GM18526 (cell line): Measurements from ENCODE around the gene BHLHE23.

Experiments
- POLR2A ChIP-seq: IDR thresholded peaks from 3 replicates; pipeline ENCODE4 v1.6.1; 2011; ENCODE audit not compliant: insufficient read length; ENCODE audit errors: extremely low read depth

Gene BHLHE23

DNA sequence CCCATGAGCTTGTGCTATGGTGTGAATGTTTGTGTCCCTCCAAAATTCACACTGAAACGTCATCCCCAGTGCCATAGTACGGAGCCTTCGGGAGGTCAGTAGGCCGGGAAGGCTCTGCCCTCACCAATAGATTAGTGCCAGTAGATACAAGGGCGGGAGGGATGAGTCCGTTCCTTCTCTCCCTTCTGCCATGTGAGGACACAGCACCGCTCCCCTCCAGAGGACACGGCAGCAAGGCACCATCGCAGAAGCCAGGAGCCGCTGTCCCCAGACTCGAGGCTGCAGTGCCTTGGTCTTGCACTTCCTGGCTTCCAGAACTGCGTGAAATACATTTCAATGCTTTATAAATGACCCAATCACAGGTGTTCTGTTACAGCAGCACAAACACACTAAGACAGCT is 39.2 kb upstream of the BHLHE23 start:
- TF ChIP-seq POLR2A: no peak

DNA sequence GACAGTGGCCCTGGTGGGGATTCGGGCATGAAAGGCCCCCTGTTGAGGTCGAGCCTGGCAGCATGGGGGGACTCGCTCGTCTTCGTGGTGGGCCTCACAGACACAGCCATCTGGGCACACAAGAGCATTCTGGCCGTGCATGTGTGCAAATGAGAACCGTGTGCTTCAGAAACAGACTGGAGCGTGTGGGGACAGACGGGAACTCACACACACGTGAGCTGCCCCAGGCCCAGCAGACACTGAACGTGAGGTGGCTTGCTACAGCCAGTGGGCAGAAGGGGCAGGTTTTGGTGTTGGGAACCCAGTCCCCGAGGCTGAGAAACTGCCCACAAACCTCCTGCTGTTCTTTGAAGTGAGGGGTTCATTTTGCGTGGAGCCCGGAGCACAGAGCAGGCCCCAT is 38.6 kb upstream of the BHLHE23 start:
- TF ChIP-seq POLR2A: no peak

DNA sequence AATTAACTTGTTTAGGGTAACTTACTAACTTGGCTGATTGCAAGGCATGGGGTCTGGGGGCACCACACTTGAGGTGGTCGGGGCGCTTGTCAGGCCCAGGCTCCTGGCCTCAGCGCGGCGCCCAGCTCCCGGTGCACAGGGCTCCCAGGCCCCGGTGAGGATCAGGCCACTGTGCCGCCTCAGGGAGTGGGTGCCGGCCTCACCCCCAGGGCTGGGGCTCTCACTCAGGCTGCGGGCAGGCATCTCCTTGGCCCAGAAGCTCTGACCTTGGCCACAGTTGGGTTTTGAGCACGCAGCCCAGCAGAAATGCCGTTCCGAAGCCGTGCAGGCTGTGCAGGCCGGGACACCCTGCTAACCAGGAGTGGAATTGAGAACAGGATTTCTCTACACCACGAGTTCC is 37.8 kb upstream of the BHLHE23 start:
- no peak for TF ChIP-seq POLR2A

DNA sequence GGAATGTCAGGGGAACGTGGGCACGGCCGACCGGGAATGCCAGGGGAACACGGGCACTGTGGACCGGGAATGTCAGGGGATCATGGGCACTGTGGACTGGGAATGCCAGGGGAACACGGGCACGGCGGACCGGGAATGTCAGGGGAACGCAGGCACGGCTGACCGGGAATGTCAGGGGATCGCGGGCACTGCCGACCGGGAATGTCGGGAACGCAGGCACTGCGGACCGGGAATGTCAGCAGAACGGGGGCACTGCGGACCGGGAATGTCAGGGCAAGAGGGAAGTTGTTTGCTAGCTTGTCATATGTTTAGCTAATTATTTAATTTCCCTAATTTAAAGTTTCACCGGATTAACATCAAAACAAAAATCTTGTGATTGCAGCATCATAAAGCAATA is 37.4 kb upstream of the BHLHE23 start:
- TF ChIP-seq POLR2A: no peak

DNA sequence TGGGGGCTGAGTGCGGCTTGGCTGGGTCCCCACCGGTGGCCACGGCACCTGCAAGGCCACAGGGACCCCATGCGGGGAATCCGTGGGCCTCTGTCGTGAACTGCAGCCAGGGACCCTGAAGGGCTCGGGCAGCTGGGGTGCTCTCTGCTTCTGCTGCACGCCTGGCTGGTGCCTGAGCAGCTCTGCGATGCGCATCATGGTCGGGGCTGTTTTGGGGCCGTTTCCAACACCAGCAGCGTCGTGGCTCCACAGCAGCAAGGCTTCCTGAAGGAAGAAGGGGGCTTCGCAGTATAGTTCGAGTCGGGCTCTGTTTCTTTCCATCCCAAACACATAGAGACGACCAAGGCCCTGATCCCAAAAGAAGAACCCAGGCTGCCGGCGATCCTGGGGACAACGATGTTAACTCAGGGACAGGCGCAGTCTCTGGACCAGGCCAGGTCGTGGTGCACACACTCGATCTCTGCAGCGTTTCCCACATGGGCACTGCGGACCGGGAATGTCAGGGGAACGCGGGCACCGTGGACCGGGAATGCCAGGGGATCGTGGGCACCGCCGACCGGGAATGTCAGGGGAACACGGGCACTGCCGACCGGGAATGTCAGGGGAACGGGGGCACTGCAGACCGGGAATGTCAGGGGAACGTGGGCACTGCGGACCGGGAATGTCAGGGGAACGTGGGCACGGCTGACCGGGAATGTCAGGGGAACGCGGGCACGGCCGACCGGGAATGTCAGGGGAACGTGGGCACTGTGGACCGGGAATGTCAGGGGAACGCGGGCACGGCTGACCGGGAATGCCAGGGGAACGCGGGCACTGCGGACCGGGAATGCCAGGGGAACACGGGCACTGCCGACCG is 36.8 kb upstream of the BHLHE23 start:
- TF ChIP-seq POLR2A: no peak

DNA sequence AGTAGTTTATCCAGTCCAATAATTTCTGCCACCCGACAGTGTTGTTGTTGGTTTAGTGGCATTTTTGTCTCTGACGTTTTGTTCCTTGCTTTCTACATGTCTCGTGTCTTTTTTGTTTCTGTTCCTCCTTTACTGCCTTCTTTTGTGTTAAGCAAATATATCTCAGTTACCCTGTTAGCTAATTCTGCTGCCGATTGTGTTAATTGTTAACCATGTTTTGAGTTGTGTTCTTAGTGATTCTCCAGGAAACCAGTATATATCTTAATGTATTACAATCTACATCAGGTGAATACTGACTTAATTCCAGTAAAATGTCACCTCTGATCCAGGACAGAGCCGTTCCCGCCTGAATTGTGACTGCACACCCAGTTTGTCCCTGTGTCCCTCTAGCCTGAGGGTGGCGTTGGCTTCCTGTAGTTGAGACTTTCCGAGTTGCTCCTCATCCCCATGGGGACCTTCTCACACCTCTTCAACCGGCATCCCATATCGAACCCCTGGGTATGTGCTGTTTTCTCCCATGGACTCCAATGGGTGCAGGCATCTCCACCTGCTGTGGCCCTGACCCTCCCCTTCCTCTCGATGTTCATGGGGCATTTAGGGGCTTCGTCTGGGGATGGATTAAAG is 35.8 kb upstream of the BHLHE23 start:
- TF ChIP-seq POLR2A: no peak

DNA sequence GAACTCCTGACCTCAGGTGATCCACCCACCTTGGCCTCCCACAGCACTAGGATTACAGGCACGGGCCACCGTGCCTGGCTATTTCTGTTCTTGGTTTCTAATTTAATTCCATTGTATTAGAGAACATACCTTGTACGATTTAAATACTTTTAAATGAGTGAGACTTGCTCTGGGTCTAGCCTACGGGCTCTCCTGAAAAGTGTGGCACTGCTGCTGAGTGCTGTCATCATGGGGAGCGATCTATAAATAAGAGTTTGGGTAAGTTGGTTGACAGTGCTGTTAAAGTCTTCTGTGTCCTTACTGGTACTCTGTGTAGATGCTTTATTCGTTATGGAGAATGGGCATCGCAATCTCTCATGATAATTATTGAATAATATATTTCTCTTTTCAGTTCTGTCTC is 35.0 kb upstream of the BHLHE23 start:
- TF ChIP-seq POLR2A: no peak

DNA sequence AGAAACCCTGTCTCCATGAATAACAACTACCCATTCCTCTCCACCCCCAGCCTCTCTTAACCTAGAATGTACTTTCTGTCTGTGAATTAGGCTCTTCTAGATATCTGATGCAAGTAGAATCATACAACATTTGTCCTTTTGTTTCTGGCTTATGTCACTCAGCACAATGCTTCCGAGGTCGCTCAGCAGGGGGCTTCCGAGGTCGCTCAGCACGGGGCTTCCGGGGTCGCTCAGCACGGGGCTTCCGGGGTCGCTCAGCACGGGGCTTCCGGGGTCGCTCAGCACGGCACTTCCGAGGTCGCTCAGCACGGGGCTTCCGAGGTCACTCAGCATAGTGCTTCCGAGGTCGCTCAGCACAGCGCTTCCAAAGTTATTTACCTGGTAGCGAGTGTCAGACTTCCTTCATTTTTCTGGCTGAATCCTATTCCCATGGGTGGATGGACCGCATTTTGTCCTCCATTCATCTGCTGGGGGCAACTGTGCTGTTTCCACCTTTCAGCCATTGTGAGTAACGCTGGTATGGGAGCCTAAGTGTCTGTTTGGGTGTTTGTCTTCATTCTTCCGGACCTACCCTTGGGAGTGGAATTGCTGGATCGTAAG is 31.0 kb upstream of the BHLHE23 start:
- TF ChIP-seq POLR2A: no peak

DNA sequence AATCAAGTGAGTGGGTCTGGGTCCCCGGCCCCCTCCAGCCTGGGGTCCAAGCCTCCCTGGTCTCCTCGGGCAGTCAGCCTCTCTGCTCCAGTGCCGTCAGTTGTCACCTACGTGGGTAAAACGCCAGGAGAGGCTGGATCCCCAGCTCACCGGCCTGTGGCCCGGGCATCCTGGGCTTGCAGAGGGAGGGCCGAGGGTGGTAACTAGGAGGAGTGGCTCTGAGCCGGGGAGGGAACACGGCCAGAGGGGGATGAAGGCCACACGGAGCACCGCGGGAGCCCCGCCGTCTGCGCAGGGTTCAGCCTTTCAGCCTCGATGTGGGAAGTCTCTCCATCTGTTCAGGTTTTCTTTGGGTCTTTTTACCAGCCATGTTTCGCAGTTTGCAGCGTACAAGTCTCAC is 29.5 kb upstream of the BHLHE23 start:
- TF ChIP-seq POLR2A: no peak

DNA sequence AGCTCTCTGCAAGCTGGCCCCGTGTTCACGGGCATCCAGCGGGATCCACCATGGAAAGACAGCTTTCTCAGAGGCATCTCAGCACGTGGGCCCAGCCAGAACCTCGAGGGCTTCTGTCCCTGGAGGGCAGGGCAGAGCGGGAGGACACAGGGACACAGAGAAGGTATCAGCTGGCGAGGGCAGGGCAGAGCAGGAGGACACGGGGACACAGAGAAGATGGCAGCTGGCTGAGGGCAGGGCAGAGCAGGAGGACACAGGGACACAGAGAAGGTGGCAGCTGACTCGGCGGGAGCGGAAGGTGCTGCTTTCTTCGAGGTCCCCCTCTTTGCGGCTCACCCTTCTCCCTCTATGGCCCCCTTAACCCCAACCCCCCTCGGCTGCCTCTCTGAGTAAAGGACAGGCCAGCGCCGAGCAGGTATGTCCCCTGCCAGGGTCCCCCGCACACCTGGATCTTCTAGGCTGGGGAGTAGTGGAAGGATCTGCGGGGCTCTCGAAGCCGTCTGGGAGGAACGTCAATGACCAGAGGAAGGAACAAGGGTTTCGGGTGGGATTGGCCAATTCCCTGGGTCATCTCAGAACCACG is 28.9 kb upstream of the BHLHE23 start:
- no peak for TF ChIP-seq POLR2A

DNA sequence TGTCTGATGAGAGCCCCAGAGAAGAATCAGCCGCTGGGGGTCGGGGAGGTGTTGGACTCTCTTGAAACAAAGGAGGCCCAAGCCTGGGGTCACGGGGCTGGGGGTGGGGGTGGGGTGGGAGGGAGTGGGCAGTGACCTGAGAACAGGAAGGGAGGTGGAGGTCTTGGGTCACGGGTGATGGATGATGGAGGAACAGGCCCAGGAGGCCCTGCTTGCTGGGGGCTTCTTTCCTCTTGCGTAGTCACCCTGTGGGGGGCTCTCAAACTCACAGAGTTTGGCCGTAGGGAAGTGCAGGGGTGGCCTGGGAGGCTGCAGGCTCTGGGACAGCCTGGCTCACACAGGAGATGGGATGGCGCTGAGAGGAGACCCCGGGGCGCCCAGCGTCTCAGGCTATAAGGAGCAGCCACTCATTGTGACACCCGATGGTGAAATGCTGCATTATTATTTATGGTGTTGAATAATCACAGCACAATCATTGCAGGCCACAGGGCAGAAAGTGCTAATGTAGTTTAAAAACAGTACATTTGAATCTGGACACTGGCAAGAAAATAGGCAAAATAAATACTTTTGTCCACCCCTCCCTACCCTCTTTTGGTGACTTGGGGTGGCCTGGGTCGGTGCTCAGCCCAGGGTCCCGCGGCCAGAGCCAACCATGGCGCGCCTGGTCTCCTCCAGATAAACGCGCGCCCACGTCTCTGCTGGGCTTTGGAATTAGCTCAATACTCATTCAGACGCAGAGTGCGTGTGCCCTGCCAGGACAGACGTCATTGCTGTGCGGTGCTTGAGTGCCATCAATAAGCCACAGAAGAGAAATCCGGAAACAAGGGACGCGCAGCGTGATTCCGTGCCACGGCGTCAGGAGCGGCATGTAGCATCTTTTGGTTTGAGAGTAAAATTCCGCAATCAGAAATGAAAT is 27.3 kb upstream of the BHLHE23 start:
- TF ChIP-seq POLR2A: no peak

DNA sequence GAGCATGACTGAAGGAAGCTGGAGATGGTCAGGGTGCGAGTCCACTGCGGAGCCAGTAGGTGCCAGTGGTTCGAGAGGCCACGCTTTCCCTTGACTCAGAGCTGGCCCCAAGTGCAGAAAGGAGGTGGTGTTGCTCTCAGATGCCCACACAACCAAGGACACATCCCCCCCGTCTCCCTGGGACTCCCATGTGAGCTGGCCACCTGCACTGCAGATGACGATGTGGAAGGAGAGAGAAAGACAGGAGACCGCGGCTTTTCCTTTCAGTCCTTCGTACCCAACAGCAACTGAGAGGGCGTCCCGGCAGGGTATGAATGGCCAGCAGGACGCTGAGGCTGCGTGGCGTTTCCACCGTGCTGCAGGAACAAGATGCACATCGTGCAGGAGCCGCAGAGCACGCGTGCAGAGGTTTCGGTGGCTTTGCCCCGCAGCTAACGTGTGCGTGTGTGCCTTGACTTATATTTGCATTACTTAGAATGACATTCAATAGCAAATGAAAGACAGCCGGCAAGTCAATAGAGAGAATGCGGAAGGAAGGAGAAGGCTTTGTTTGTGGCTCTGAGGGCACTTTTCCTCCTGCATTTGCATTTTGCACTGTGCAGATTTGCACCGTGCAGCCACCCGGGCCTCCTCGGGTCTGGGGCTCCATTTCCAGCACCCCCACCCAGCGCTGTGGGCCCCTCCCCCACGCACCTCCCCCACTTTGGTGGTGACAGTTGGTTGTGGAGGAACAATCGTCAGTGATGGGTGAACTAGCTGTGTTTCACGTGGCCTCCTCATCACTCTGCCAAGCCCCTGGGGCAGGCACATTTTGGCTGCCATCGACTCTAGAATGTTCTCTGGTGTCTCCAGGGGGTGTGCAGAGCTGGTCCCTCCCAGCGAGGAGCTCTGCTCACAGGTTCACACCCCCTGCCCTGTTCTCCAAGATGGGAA is 26.4 kb upstream of the BHLHE23 start:
- TF ChIP-seq POLR2A: peak; percentile 5

DNA sequence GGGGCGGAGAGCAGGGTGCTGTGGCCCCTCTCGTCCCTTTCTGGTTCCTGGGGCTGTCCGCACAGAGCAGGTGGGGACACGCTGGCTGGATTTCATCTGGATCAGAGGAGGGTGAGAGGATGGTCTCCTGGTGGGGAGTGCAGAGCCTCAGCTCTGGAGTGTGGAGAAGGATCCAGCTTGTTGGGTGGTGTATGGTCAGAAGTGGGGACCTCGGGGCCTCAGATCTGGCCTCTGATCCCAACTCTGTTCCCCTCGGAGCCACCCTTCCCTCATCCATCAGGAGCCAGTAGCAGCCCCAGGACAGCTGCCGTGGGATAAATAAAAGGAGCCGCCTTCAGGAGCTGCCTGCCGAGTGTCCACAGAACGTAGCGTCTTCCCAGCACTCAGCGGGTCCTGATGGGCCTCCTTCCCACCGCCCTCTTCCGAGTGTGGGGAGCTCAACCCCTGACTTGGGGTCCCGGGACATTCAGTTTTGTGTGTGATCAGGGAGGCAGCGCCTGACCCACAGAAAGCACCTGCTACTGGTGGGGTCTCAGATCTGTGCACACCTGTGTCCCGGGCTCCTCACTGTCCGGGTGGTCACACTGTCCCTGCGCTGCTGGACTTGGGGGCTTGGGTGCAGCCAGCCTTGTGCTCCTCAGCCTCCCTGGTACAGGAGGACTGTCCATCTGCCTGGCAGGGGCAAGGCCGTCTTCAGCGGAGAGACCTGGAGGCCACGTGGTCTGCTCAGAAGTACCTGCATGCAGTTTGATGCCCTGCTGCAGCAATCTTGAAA is 25.4 kb upstream of the BHLHE23 start:
- no peak for TF ChIP-seq POLR2A
